Esophagus squamous epithelium (tissue), 4 donors: Measurements from ENCODE around the gene CDK6.

Source experiments
- POLR2A ChIP-seq, 4 donors: fragments of 450-650 bp; IDR thresholded peaks; one replicate each; pipeline ENCODE4 v1.6.1; 2017; ENCODE audit warnings: antibody characterized with exemption in 4 of 4, mild to moderate bottlenecking in 4 of 4, moderate library complexity in 3 of 4
- TF ChIP-seq, protein P1 (sequence below), 6 experiments: fragments of 450-650 bp in 4 of 6; fragments of 200-600 bp in 2 of 6; sonication (generic) in 2 of 6; IDR thresholded peaks; one replicate each; pipeline ENCODE4 v1.5.1; 2016 to 2019; ENCODE audit warnings: antibody characterized with exemption in 6 of 6, mild to moderate bottlenecking in 4 of 6, moderate library complexity in 4 of 6

- TF ChIP-seq, protein P1, sequence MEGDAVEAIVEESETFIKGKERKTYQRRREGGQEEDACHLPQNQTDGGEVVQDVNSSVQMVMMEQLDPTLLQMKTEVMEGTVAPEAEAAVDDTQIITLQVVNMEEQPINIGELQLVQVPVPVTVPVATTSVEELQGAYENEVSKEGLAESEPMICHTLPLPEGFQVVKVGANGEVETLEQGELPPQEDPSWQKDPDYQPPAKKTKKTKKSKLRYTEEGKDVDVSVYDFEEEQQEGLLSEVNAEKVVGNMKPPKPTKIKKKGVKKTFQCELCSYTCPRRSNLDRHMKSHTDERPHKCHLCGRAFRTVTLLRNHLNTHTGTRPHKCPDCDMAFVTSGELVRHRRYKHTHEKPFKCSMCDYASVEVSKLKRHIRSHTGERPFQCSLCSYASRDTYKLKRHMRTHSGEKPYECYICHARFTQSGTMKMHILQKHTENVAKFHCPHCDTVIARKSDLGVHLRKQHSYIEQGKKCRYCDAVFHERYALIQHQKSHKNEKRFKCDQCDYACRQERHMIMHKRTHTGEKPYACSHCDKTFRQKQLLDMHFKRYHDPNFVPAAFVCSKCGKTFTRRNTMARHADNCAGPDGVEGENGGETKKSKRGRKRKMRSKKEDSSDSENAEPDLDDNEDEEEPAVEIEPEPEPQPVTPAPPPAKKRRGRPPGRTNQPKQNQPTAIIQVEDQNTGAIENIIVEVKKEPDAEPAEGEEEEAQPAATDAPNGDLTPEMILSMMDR (IDR thresholded peaks at IDR 0.05) = no peak
- TF ChIP-seq POLR2A (IDR thresholded peaks at IDR 0.05) = no peak
Measured at GRCh38 chr7:92781117-92781720, 55.2 kb downstream of the CDK6 start.
